MV-4-11 (cell line): ENCODE results near the gene P3R3URF.

Experiments
- DNase-seq: peaks from one replicate; lab custom pipeline; 2025; lab: John Stamatoyannopoulos, UW

Gene P3R3URF

GRCh38 chr1:46193984-46194570, 17.8 kb upstream of the P3R3URF start:
- no peak for DNase-seq

GRCh38 chr1:46193285-46193684, 17.0 kb upstream of the P3R3URF start:
- no peak for DNase-seq

- no peak for DNase-seq
Observed at GRCh38 chr1:46192171-46192570, 15.9 kb upstream of the P3R3URF start.

GRCh38 chr1:46191033-46191701, 14.9 kb upstream of the P3R3URF start:
- no peak for DNase-seq

GRCh38 chr1:46190539-46190938, 14.3 kb upstream of the P3R3URF start:
- no peak for DNase-seq

GRCh38 chr1:46188295-46189030, 12.2 kb upstream of the P3R3URF start:
- DNase-seq = no peak

- DNase-seq = no peak
Observed at GRCh38 chr1:46187106-46187869, 11.0 kb upstream of the P3R3URF start.

- no peak for DNase-seq
Observed at GRCh38 chr1:46186076-46186475, 9.8 kb upstream of the P3R3URF start.

- DNase-seq = no peak
Observed at GRCh38 chr1:46184920-46185658, 8.8 kb upstream of the P3R3URF start.

GRCh38 chr1:46183926-46184557, 7.8 kb upstream of the P3R3URF start:
- DNase-seq = peak; percentile 64

GRCh38 chr1:46183079-46183847, 7.0 kb upstream of the P3R3URF start:
- peak; percentile 4 for DNase-seq

GRCh38 chr1:46181343-46182260, 5.3 kb upstream of the P3R3URF start:
- DNase-seq = no peak

GRCh38 chr1:46180082-46180616, 3.9 kb upstream of the P3R3URF start:
- DNase-seq = no peak

GRCh38 chr1:46179138-46180081, 3.1 kb upstream of the P3R3URF start:
- peak; percentile 58 for DNase-seq

- no peak for DNase-seq
Observed at GRCh38 chr1:46175243-46175642, 1.0 kb downstream of the P3R3URF start.

GRCh38 chr1:46174448-46175231, 1.6 kb downstream of the P3R3URF start, which contains the start of gene TSPAN1:
Gene TSPAN1 (plus strand): TSS chr1:46175087. CDS start chr1:46181108, 6,021 bp downstream.
- DNase-seq = no peak

GRCh38 chr1:46173361-46173856, 2.9 kb downstream of the P3R3URF start:
- DNase-seq = peak; percentile 23
